Fibroblast of skin of right quadriceps (primary cell): ENCODE results near the gene GNG12.

ENCODE experiments used
- DNase-seq: peaks from one replicate; pipeline ENCODE4 v3.0.0-alpha.2; 2013

Gene GNG12

GRCh38 chr1:67696708-67697107 is 136.6 kb downstream of the GNG12 start:
- DNase-seq, result no peak

- DNase-seq, result no peak
Measured at GRCh38 chr1:67695963-67696362, 137.3 kb downstream of the GNG12 start.

DNA sequence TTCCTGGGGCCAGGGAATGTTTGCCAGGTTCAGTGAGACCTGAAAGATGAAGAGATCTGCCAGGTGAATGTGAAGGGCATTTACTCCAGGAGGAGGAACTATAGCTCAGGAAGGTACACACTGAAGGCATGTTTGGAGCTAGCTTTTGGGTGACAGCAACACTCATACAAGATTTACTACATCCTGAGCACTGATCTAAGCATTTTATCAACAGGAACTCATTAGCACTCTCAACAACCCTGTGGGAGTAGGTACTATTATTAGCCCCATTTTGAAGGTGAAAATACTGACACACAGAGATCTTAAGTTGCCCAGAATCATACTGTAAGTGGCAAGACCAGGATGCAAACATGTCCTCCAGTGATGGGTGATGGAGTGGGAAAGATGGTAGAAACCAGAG is 141.6 kb downstream of the GNG12 start:
- no peak for DNase-seq

DNA sequence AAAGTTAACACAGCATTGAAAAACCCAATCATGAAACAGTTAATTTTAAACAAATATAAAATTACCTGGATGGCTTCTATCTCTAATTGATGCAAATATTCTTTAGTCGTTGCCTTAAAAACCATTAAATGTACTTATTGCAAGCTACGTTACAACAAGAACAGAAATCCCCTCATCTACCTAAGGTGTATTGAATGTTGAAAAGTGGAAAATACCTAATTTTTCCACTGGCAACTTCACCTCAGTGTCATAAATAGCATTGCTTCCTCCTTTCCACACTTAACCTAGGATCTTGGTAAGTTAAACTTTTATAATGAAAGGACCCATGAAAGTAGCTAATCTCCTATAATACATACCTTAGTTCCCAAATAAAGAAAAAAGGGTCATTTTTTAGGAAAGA is 142.9 kb downstream of the GNG12 start:
- DNase-seq, result no peak

DNA sequence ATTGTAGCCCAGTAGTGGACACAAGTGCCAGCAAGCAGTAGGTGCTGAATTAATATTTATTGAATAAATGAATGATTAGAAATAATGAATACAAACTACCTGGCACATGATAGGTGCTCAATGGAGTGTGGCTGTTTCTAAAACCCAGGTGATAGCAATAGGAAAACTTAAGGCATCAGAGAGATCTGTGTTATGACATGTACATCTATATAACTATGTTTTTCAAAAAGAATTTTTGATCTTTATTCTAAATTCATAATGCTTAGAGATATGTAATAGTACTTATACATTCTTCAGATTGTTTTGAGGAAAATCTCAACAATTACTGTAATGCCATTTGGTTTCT is 143.3 kb downstream of the GNG12 start:
- no peak for DNase-seq

- DNase-seq, result no peak
Measured at GRCh38 chr1:67689267-67690017, 143.8 kb downstream of the GNG12 start.

GRCh38 chr1:67688526-67689219 is 144.6 kb downstream of the GNG12 start:
- no peak for DNase-seq

- peak; percentile 89 for DNase-seq
Measured at GRCh38 chr1:67687649-67688048, 145.6 kb downstream of the GNG12 start.

DNA sequence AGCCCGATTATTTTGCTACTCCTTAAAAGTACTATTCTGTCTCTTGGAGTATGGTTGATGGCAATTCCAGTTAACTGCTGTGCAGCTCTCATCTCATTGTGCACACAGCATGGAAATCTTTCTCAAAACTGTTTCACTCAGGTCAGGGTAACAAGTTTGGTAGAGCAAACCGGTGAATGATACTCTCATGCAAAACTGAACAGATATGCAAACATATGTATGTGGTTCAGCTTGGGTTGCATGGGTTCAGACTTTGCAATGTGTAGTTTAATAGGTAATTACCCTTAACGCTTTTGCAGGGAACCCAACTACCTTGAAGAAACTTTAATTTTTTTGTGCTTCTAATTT is 146.1 kb downstream of the GNG12 start:
- no peak for DNase-seq

DNA sequence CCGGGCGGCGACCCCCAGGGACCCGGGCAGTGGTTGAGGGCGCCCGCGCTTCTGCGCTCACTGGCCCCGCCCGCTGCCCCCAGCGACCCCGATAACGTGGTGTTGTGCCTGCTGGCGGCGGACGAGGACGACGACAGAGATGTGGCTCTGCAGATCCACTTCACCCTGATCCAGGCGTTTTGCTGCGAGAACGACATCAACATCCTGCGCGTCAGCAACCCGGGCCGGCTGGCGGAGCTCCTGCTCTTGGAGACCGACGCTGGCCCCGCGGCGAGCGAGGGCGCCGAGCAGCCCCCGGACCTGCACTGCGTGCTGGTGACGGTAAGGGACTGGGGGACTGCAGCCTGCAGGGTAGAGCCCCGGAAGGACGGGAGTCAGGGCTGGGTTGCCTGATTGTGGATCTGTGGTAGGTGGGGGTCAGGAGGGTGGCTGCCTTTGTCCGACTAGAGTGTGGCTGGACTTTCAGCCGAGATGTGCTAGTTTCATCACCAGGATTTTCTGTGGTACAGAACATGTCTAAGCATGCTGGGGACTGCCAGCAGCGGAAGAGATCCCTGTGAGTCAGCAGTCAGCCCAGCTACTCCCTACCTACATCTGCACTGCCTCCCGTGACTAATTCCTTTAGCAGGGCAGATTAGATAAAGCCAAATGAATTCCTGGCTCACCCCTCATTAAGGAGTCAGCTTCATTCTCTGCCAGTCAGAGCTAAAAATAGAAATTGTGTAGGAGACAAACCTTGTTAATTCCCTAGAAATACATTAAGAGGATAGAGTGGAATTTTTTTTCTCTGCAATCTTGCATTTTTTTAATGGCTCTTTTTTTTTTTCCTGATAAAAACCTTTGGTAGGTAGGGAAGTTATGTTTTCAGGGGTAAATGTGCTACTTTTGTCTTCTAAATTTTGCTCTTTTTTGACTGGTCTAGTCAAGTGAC is 146.7 kb downstream of the GNG12 start:
- DNase-seq, result peak; percentile 99

GRCh38 chr1:67685558-67686266 is 147.6 kb downstream of the GNG12 start:
- DNase-seq, result peak; percentile 28

DNA sequence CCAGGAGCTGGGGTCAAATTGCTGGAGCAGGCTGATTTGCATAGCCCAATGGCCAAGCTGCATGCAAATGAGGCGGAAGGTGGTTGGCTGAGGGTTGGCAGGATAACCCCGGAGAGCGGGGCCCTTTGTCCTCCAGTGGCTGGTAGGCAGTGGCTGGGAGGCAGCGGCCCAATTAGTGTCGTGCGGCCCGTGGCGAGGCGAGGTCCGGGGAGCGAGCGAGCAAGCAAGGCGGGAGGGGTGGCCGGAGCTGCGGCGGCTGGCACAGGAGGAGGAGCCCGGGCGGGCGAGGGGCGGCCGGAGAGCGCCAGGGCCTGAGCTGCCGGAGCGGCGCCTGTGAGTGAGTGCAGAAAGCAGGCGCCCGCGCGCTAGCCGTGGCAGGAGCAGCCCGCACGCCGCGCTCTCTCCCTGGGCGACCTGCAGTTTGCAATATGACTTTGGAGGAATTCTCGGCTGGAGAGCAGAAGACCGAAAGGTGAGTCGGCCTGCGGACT is 148.2 kb downstream of the GNG12 start, which contains the start of gene GADD45A:
Gene GADD45A, plus strand, starts transcription at position 135 of the 491 bp plus-strand sequence. Its CDS starts 294 bp downstream, at position 429.
- DNase-seq, result peak; percentile 100

GRCh38 chr1:67684526-67685066 is 148.7 kb downstream of the GNG12 start:
- no peak for DNase-seq

DNA sequence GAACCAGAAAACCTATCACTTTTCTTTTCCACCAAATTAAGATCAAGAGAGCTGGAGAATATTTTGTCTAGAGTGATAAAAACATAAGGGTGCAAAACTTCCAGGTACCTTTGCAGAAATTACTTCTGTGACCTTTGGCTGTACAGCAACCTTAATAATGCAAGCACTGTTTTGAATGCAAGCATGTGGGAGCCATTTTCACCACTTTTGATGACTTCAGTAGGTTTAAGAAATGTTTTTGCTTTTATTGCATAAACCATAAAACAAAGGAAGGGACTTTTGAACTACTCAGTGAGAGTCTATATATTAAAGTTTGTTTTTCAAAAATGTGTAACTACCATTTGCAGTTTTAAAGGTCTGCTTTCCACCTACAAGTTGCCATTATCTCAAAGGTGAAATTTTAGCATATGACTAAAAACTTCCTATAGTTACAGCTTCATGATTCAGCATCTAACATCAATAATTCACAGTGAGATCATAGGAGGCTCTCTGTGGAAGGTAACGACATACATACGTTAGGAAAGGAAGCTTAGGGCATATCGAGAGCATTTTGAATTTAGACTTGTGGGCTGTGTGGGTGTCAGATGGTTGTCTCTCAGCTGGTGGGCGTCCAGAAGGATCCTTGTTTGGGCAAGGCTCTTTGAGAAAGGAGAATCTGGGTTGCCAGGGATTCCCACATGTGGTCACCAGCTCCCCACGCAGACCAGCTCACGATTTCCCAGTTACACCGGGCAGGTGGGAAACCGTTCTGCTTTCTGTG is 149.3 kb downstream of the GNG12 start:
- peak; percentile 53 for DNase-seq

- peak; percentile 68 for DNase-seq
Measured at GRCh38 chr1:67683316-67683715, 150.0 kb downstream of the GNG12 start.

DNA sequence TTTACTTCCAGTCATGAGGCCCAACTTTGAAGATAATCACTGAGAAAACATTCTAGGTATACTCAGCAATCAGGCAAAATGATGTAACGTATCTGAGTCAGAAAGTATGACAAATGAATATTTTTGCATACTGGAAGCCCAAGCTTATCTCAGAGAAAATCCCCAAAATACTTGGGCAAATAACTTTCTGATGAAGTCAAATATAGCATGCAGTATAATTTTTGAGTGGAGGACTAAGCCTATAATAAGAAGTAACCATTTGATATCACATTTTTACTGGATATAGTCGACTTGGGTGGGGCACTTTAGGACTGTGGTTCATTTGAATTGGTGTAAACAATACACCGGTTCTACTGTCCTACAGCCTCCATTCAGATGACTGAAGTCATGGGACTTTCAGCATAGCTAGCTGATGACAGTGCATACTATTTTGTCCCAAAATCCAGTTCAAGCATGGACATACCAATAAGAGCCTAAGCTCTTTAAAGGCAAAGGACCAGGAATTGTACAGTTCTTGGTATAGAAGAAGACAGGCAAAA is 150.5 kb downstream of the GNG12 start:
- DNase-seq, result peak; percentile 90

DNA sequence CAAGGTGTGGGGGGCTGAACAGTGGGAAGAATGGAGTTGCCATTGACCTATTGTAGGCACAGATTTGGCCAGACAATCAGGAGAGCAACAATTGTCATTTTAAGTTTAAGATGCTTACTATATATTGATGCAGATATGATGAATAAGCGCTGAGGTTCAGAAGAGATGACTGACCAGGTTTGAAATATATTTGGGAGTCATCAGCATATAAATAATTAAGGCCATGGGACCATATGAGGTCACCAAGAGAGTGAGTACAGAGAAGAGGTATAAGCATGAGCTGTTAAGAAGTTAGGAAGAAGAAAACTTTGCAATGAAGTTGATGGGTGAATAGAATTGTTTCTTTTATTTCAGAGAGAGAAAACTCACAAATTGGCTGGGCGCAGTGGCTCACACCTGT is 152.8 kb downstream of the GNG12 start:
- DNase-seq, result no peak

- peak; percentile 34 for DNase-seq
Measured at GRCh38 chr1:67679691-67680090, 153.6 kb downstream of the GNG12 start.

DNA sequence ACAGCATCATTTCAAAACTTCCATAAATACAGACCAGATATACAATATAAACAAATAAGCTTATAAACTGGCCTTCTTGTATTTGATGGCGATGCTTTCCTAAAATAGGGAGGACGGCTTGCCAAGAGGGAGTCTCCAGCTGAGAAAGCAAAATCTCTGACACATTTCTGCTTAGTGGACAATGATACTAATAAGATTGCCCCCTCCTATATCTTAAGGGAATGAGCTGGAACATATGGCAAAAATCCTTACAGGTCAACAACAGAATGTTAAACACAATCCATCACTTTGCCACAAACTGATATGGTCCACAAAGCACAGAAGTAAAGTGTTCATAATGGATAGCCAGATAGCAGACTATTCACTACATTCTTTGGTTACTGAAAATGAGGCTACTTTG is 155.3 kb downstream of the GNG12 start:
- no peak for DNase-seq

- DNase-seq, result no peak
Measured at GRCh38 chr1:67677408-67677807, 155.9 kb downstream of the GNG12 start.

DNA sequence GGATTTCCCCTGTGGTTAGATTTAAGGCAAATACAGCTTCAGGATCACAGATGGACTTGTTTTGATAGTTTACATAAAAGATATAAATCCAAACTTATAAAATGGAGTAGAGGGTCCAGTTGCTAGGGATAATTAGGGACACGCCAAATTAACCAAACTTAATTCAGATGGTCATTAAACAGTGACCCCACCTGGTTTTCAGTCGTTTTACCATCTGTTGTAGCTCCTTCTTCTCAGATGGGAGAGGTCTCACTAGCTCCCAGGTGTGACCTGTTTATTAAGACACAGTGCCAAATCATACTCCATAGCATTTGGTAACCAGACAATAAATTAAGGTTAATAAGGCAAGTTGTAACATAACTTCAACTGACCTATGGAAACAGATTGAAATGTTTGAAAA is 156.3 kb downstream of the GNG12 start:
- no peak for DNase-seq
